ENCODE measurements around the gene EPN3. TPM values are rescaled to one million over a fixed set of nuclear protein-coding genes. Genes with fewer than 3 reads are reported as not detected.

Gene EPN3
- polyA plus RNA-seq, 1 experiment: not detected

DNA sequence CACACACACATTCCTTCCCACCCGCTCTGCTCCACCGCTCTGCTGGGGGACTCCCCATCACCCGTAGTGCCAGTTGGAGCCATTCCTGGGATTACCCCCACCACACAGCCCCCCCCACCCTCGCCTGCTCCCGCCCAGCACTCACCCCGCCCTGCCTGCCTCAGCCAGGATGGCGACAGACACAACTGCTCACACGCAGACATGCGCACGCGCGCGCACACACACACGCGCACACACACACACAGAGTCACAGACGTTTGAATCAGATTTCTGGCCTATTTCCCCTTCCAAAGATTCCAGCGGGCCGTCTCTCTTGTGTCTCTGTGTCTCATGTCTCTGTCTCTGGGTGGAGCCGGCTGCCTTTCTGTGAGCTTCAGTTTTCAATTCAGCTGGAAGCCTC is 32.4 kb downstream of the EPN3 start:
- CTCF ChIA-PET: interaction anchor here (0.9 to 6.2 kb wide), 6 partner anchors 14 to 130 kb away, joined by 3 to 34 read pairs (median 4); no protein-coding TSS in a partner anchor
- Histone ChIP-seq H3K4me3 (ENCODE audit: low read depth, low read length) (no peak overlapping the region), H3K27me3 (ENCODE audit: control insufficient read depth, insufficient read depth, low read length) (peaks cover 31% of the 10 kb centered on the region), H3K36me3 (ENCODE audit: control insufficient read depth, insufficient read depth, low read length) (no peaks in the 10 kb centered on the region)
- TF ChIP-seq, protein P1, sequence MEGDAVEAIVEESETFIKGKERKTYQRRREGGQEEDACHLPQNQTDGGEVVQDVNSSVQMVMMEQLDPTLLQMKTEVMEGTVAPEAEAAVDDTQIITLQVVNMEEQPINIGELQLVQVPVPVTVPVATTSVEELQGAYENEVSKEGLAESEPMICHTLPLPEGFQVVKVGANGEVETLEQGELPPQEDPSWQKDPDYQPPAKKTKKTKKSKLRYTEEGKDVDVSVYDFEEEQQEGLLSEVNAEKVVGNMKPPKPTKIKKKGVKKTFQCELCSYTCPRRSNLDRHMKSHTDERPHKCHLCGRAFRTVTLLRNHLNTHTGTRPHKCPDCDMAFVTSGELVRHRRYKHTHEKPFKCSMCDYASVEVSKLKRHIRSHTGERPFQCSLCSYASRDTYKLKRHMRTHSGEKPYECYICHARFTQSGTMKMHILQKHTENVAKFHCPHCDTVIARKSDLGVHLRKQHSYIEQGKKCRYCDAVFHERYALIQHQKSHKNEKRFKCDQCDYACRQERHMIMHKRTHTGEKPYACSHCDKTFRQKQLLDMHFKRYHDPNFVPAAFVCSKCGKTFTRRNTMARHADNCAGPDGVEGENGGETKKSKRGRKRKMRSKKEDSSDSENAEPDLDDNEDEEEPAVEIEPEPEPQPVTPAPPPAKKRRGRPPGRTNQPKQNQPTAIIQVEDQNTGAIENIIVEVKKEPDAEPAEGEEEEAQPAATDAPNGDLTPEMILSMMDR (IDR thresholded peaks at IDR 0.05; ENCODE audit: insufficient read depth, low read depth, low read length): no peak
- POLR2A ChIA-PET: no interaction called here
- no peak for DNase-seq (ENCODE audit: low read depth)

DNA sequence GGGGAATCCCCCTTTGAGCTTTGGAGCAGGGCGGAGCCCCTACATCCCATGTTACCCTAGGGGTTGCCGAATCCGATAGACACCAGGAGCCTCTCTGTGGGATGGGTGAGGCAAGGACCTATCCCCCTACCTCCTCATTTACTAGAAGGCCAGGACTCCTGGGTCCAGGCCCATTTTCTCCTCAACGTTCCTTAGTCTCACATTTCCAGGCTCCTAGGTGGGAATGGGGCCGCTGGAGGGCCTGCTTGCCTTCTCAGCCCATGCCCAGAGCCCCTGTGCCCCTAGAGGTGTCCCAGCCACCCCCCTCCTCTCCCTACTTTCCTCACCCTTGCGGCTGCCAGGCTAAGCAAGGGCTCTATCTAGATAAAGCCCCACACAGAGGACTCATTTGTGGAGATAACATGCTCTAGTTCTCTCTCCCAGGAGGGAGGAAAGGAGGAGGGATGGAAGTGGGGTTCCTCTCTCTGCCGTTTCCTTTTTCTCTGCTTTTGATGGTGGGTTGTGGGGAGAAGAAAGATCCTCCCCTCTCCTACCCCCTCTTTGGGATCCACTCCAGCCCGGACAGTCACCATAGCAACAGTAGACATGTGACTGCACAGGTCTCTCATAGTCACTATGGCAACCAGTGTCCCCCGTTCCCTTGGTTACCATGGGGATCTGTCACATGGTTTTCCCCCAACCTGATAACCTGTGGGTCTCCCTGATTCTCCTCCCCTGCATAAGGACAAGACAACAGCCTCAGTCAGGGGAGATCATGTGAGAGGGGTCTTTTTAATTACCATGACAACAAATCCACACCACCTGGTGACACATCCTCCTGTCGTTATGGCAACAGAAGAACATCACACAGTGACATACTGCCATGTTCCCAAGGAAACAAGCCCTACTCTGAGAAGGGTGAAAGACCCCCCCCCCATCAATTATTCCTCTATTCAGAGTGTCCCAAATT is 33.1 kb downstream of the EPN3 start:
- Histone ChIP-seq H3K27me3 (ENCODE audit: control insufficient read depth, insufficient read depth, low read length) (peaks cover 31% of the 10 kb centered on the region), H3K36me3 (ENCODE audit: control insufficient read depth, insufficient read depth, low read length) (no peaks in the 10 kb centered on the region), H3K4me3 (ENCODE audit: low read depth, low read length) (no peak overlapping the region)
- ChIA-PET POLR2A (no interaction called here), CTCF (interaction anchor here (0.9 to 6.2 kb wide), 5 partner anchors 14 to 129 kb away, joined by 4 to 34 read pairs (median 4); no protein-coding TSS in a partner anchor)
- TF ChIP-seq, protein P1 (IDR thresholded peaks at IDR 0.05; ENCODE audit: insufficient read depth, low read depth, low read length): no peak
- no peak for DNase-seq (ENCODE audit: low read depth)

DNA sequence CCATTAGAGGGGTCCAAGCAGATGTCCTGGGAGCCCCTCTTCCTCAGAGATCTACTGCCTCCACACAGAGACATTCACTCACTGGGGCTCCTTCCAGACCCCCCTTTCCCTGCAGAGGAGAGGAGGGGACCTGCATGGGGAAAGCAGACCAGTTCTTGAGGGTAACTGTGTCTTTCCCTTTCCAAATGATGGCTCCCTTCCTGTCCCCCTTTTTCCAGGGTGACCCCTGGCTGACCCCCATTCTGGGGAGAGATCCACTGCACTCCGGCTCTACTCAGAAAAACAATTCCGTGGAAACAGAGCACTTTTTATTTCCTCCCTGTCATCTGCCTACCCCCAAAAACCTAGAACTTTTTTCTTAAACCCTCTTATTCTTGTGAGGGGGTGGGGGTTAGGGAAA is 34.4 kb downstream of the EPN3 start:
- Histone ChIP-seq H3K36me3 (ENCODE audit: control insufficient read depth, insufficient read depth, low read length) (no peaks in the 10 kb centered on the region), H3K27me3 (ENCODE audit: control insufficient read depth, insufficient read depth, low read length) (peaks cover 26% of the 10 kb centered on the region), H3K4me3 (ENCODE audit: low read depth, low read length) (no peak overlapping the region)
- DNase-seq (ENCODE audit: low read depth): no peak
- CTCF ChIA-PET: interaction anchor here (0.9 kb wide), 1 partner anchor 13 kb away, joined by 4 read pairs; no protein-coding TSS in a partner anchor
- TF ChIP-seq, protein P1 (IDR thresholded peaks at IDR 0.05; ENCODE audit: insufficient read depth, low read depth, low read length): no peak
- POLR2A ChIA-PET: no interaction called here

DNA sequence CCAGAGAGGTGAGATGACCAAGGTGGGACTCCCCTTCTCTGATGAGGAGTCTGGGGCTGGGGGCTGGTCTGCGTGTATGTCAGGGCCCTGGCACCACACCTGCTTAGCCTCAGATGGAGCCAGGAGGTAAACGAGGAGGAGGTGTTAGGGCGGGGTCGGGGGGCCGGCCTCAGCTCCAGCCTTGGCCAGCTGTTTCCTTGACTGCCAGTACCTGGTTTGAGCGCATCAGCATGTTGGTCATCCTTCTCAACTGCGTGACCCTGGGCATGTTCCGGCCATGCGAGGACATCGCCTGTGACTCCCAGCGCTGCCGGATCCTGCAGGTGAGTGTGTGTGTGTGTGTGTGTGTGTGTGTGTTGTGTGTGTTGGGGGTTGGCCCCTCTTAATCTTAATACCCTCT is 36.1 kb downstream of the EPN3 start:
- Histone ChIP-seq H3K36me3 (ENCODE audit: control insufficient read depth, insufficient read depth, low read length) (no peaks in the 10 kb centered on the region), H3K4me3 (ENCODE audit: low read depth, low read length) (no peak overlapping the region), H3K27me3 (ENCODE audit: control insufficient read depth, insufficient read depth, low read length) (peaks cover 9% of the 10 kb centered on the region)
- DNase-seq (ENCODE audit: low read depth): no peak
- POLR2A ChIA-PET: no interaction called here
- TF ChIP-seq, protein P1 (IDR thresholded peaks at IDR 0.05; ENCODE audit: insufficient read depth, low read depth, low read length): no peak
- CTCF ChIA-PET: no interaction called here

DNA sequence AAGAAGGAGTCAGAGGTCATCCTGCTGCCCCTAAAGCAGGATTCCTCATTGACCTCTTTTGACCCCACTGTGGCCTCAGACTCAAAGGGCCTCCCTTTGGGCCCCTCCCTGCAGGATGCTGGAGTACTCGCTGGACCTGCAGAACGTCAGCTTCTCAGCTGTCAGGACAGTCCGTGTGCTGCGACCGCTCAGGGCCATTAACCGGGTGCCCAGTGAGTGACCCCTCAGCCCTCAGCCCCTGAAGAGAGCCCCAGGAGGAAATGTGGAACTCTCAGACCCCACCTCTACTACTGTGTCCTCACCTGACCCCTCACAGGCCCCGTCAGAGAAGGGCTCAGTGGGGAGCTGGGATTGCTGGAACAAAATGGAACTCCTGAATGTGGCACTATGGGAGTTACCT is 37.1 kb downstream of the EPN3 start:
- ChIA-PET POLR2A (no interaction called here), CTCF (no interaction called here)
- TF ChIP-seq, protein P1 (IDR thresholded peaks at IDR 0.05; ENCODE audit: insufficient read depth, low read depth, low read length): no peak
- no peak for DNase-seq (ENCODE audit: low read depth)
- H3K27me3 ChIP-seq (ENCODE audit: control insufficient read depth, insufficient read depth, low read length): peaks cover 8% of the 10 kb centered on the region
- no peaks in the 10 kb centered on the region for H3K36me3 ChIP-seq (ENCODE audit: control insufficient read depth, insufficient read depth, low read length)
- H3K4me3 ChIP-seq (ENCODE audit: low read depth, low read length): no peak overlapping the region
